NCI-H2171 (cell line): Measurements from ENCODE around the gene HEATR9.

Experiments
- DNase-seq: peaks from one replicate; lab custom pipeline; 2025; lab: John Stamatoyannopoulos, UW

HEATR9 gene

GRCh38 chr17:35893751-35894150, 25.1 kb upstream of the HEATR9 start:
- no peak for DNase-seq

GRCh38 chr17:35892091-35893035, 23.7 kb upstream of the HEATR9 start:
- no peak for DNase-seq

- DNase-seq, result no peak
Measured at GRCh38 chr17:35891269-35891668, 22.6 kb upstream of the HEATR9 start.

GRCh38 chr17:35890774-35891155, 22.1 kb upstream of the HEATR9 start:
- peak; percentile 26 for DNase-seq

- DNase-seq, result peak; percentile 90
Measured at GRCh38 chr17:35889818-35890773, 21.4 kb upstream of the HEATR9 start.

GRCh38 chr17:35889241-35889640, 20.6 kb upstream of the HEATR9 start:
- no peak for DNase-seq

GRCh38 chr17:35879773-35880654, 11.3 kb upstream of the HEATR9 start, which contains the start of gene CCL5:
CCL5 (minus strand) TSS chr17:35880360.
- no peak for DNase-seq

GRCh38 chr17:35878361-35878760, 9.7 kb upstream of the HEATR9 start:
- no peak for DNase-seq

GRCh38 chr17:35877345-35878029, 8.8 kb upstream of the HEATR9 start:
- no peak for DNase-seq

- DNase-seq, result no peak
Measured at GRCh38 chr17:35876534-35876933, 7.8 kb upstream of the HEATR9 start.

GRCh38 chr17:35875800-35876139, 7.1 kb upstream of the HEATR9 start:
- no peak for DNase-seq

GRCh38 chr17:35875072-35875799, 6.5 kb upstream of the HEATR9 start:
- no peak for DNase-seq

- DNase-seq, result no peak
Measured at GRCh38 chr17:35872196-35872980, 3.7 kb upstream of the HEATR9 start.

- DNase-seq, result no peak
Measured at GRCh38 chr17:35870906-35871819, 2.5 kb upstream of the HEATR9 start.

- DNase-seq, result no peak
Measured at GRCh38 chr17:35867574-35867973, 1.1 kb downstream of the HEATR9 start.

GRCh38 chr17:35866341-35866950, 2.2 kb downstream of the HEATR9 start:
- no peak for DNase-seq

- DNase-seq, result no peak
Measured at GRCh38 chr17:35865412-35866340, 3.0 kb downstream of the HEATR9 start.
